T-helper 1 cell treated with Interleukin-12 subunit alpha and Interleukin-12 subunit beta and Interleukin-4 antibody, amounts not matched to agents 30 μg/mL and 1 μg/mL, for 36 hours (primary cell): ENCODE results near the gene TUBA8.
A peak's percentile ranks its signal among the peaks of the same experiment; 100 is the strongest.
"Not testable (repeated sequence)": the region's sequence is repeated elsewhere in the genome, so short reads cannot be mapped to it uniquely, and the experiment has no call there.

Experiments
- H3K27ac Mint-ChIP-seq: one replicate; pipeline ENCODE4 v1.8.0; 2021; ENCODE audit warnings: mild to moderate bottlenecking, mixed read lengths
- H3K27me3 Mint-ChIP-seq: one replicate; pipeline ENCODE4 v1.8.0; 2021; ENCODE audit warnings: low read depth, mixed read lengths
- H3K36me3 Mint-ChIP-seq: one replicate; pipeline ENCODE4 v1.8.0; 2021; ENCODE audit warnings: low read depth, mixed read lengths
- H3K4me1 Mint-ChIP-seq: one replicate; pipeline ENCODE4 v1.8.0; 2021; ENCODE audit warnings: low read depth, mixed read lengths
- H3K4me3 Mint-ChIP-seq: one replicate; pipeline ENCODE4 v1.8.0; 2021; ENCODE audit warnings: mild to moderate bottlenecking, moderate library complexity, mixed read lengths
- H3K9me3 Mint-ChIP-seq: one replicate; pipeline ENCODE4 v1.8.0; 2021; ENCODE audit warnings: mixed read lengths

Gene TUBA8

DNA sequence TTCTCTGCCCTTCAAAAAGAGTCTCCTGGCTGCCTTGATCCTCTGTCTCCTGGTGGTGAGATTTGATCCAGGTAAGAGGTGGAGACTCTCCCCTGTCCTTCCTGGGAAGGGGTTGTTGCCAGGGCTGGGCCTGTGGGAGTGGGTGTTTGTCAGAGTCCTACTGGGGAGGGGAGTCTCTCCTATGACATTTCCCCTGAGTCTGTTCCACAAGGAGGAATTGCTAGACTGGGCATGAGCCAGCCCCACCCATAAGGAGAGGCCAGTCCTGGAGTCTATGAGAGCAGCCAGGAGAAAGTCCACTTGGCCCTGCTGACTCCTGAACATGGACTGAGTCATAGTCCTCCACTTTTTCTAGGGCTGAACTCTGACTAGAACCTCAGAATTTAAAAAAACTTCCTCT is 25.4 kb upstream of the TUBA8 start:
- H3K27ac Mint-ChIP-seq: no peak overlapping the region
- no peaks in the 10 kb centered on the region for H3K27me3 Mint-ChIP-seq
- no peaks in the 10 kb centered on the region for H3K9me3 Mint-ChIP-seq
- peaks cover 26% of the 10 kb centered on the region for H3K4me1 Mint-ChIP-seq
- peaks cover 61% of the 10 kb centered on the region for H3K36me3 Mint-ChIP-seq
- no peak overlapping the region for H3K4me3 Mint-ChIP-seq

- Mint-ChIP-seq H3K9me3 (no peaks in the 10 kb centered on the region), H3K36me3 (peaks cover 48% of the 10 kb centered on the region), H3K27ac (no peak overlapping the region), H3K4me1 (peaks cover 23% of the 10 kb centered on the region), H3K27me3 (no peaks in the 10 kb centered on the region), H3K4me3 (no peak overlapping the region)
These were observed 23.2 kb upstream of the TUBA8 start for GRCh38 chr22:18087350-18087855.

- H3K4me3 Mint-ChIP-seq: no peak overlapping the region
- H3K27me3 Mint-ChIP-seq: no peaks in the 10 kb centered on the region
- H3K27ac Mint-ChIP-seq: no peak overlapping the region
- H3K4me1 Mint-ChIP-seq: peaks cover 16% of the 10 kb centered on the region
- no peaks in the 10 kb centered on the region for H3K9me3 Mint-ChIP-seq
- peaks cover 37% of the 10 kb centered on the region for H3K36me3 Mint-ChIP-seq
These were observed 21.6 kb upstream of the TUBA8 start for GRCh38 chr22:18088825-18089568.

DNA sequence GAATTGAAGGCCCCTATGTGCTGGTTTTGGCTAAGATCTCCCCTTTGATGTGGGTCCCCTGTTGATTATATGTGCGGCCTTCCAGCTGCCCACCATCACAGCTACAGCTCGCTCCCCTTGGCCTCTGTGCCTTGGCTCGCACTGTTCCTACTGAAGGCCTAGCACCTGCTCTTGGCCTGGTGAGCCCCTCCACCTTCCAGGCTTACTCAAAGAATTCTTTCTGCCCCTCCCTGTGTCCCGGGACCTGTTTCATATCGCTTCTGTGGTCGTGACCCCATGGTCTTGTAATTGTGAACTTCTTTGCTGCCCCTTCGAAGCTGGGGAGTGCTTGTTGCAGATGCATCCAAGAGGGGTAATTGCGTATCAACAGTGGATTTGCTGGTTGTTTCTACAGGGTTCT is 20.3 kb upstream of the TUBA8 start:
- Mint-ChIP-seq H3K4me1 (peaks cover 16% of the 10 kb centered on the region), H3K27me3 (no peaks in the 10 kb centered on the region), H3K36me3 (peaks cover 37% of the 10 kb centered on the region), H3K4me3 (no peak overlapping the region), H3K27ac (no peak overlapping the region), H3K9me3 (no peaks in the 10 kb centered on the region)

DNA sequence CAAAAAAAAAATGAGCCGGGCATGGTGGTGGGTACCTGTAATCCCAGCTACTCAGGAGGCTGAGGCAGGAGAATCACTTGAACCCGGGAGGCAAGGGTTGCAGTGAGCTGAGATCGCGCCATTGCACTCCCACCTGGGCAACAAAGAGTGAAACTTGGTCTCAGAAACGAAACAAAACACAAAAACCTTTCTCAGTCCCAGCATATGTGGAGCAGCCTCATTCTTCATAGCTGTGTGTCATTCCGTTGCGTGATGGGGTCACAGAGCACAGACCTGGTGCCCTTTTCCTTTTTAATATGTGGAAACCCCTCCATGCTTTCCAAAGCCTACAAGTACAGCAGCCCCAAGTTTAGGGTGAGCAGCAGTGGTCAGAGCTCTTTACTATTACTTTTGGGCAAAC is 19.1 kb upstream of the TUBA8 start:
- Mint-ChIP-seq H3K4me1 (peaks cover 16% of the 10 kb centered on the region), H3K36me3 (peaks cover 38% of the 10 kb centered on the region), H3K27ac (no peak overlapping the region), H3K9me3 (no peaks in the 10 kb centered on the region), H3K4me3 (peak overlapping the region; percentile 10), H3K27me3 (no peaks in the 10 kb centered on the region)

DNA sequence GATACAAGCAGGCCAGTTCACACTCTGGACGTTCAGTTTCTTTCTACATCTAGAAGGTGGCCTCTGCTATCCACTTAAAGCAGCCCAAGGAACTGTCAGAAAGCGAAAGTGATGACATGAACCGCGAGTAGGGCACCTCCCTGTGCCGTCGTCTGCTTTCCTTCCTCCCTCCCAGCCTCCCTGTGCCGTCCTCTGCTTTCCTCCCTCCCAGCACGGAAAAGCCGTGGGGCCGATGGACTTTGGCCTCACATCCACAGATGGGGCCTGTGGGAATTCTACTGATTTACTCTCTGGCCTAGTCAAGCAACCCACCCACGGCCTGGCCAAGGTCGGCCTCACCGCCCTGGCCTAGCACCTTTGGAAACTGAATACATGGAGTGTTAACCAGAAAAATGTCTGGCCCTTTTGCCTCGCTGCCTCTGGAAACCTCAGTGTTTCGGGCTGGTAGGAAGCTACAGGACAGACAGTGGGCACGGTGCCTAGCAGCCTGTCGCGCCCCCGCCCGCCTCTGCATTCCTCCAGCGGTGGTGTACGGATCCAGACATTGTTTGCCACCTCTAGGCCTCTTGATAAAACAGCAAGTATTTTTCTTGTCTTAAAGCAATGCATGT is 18.6 kb upstream of the TUBA8 start:
- no peaks in the 10 kb centered on the region for H3K27me3 Mint-ChIP-seq
- peaks cover 16% of the 10 kb centered on the region for H3K4me1 Mint-ChIP-seq
- peak overlapping the region; percentile 80 for H3K27ac Mint-ChIP-seq
- H3K4me3 Mint-ChIP-seq: peak overlapping the region; percentile 10
- H3K36me3 Mint-ChIP-seq: peaks cover 42% of the 10 kb centered on the region
- no peaks in the 10 kb centered on the region for H3K9me3 Mint-ChIP-seq

DNA sequence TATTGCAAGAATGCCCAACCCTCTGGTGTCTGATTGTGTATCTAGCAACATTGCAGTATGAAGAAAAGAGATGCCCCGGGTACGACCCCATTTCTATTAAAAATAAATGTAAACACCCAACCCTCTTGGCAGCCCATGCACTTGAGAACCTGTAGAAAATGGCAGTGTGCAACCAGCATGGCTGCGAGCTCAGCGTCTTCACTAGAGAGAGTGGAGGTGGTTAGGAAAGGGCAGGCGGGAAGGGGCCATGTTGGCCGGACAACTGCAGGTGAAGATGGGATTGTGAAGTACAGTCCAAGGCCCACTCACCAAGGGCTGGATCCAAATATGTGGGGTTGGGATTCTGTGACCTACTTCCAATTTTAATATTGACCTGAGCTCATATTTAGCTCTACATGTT is 16.9 kb upstream of the TUBA8 start:
- Mint-ChIP-seq H3K27me3 (no peaks in the 10 kb centered on the region), H3K4me1 (peaks cover 16% of the 10 kb centered on the region), H3K36me3 (peaks cover 28% of the 10 kb centered on the region), H3K4me3 (no peak overlapping the region), H3K9me3 (no peaks in the 10 kb centered on the region), H3K27ac (no peak overlapping the region)

DNA sequence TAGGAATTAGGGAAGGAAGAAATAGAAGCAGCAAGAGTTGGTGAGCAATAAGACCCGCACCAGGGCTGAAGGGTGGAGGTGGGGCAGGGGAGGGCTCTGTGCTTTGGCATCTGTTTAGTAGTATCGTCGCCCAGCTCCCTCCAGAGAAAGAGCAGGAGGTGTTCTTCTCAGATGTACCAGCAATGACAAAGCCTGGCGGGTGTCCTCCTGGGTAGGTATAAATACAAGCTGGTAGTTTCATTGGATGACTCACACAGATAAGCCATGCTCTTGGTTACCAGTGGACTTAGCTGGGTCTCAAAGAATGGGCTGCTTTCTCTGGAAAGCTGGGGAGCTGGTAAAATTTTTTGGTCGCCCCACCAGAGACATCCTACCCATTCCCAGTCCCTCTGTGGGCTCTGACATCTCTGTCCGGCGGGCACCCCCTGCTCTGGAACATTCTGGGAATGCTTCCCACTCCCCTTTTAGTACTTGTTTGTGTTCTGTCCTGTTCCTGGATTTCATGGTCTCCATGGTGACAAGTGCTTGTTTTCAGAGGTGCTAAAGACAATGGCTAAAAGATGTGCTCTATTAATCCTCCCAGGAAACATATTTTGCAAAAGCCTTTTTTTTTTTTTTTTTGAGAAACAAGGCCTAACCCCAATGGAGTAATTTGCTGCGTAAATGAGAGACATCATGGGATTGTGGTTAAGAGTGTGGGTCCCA is 15.4 kb upstream of the TUBA8 start:
- H3K27ac Mint-ChIP-seq: no peak overlapping the region
- H3K9me3 Mint-ChIP-seq: no peaks in the 10 kb centered on the region
- no peak overlapping the region for H3K4me3 Mint-ChIP-seq
- peaks cover 25% of the 10 kb centered on the region for H3K36me3 Mint-ChIP-seq
- peaks cover 13% of the 10 kb centered on the region for H3K4me1 Mint-ChIP-seq
- H3K27me3 Mint-ChIP-seq: no peaks in the 10 kb centered on the region

- no peak overlapping the region for H3K4me3 Mint-ChIP-seq
- H3K27me3 Mint-ChIP-seq: no peaks in the 10 kb centered on the region
- no peaks in the 10 kb centered on the region for H3K9me3 Mint-ChIP-seq
- no peak overlapping the region for H3K27ac Mint-ChIP-seq
- peaks cover 9% of the 10 kb centered on the region for H3K4me1 Mint-ChIP-seq
- H3K36me3 Mint-ChIP-seq: peaks cover 28% of the 10 kb centered on the region
These were observed 13.8 kb upstream of the TUBA8 start for GRCh38 chr22:18096823-18097222.

DNA sequence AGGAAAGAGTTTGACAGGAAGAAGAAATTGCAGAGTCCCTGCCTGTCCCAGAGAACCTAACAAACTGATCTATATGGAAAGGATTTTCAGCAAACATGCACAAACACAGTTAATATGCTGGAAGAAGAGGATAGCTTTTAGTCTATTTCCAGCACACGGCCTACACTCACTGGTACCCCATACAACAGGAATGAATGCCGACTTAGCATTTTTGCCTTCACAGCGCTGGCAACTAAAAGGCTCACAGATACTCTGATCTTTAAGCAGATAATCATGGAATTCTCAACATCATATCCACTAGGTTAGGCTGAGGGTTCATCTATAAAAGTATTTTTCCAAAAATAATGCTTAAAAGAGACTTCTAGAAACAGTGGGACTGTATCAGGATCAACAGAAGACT is 9.8 kb upstream of the TUBA8 start:
- H3K4me3 Mint-ChIP-seq: no peak overlapping the region
- H3K4me1 Mint-ChIP-seq: peaks cover 5% of the 10 kb centered on the region
- no peak overlapping the region for H3K27ac Mint-ChIP-seq
- H3K9me3 Mint-ChIP-seq: peaks cover 16% of the 10 kb centered on the region
- peaks cover 29% of the 10 kb centered on the region for H3K36me3 Mint-ChIP-seq
- no peaks in the 10 kb centered on the region for H3K27me3 Mint-ChIP-seq

DNA sequence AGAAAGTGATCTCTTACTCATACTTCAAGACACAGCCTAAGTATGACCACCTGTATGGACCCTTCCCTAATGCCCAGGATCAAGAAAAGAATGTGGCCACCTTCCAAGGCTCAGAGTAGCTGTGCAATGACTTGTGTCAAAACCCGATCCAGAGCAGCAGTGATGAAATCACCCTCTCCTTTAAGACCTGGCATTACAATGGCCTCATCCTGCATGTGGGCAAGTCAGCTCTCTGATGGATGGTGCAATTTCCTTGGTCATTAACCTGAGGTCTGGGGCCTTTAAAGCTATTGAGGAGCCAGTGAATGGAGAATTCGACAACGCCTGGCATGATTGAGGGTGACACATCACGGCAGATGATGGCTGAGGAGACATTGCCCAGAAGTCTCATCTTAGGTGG is 9.1 kb upstream of the TUBA8 start:
- H3K27ac Mint-ChIP-seq: no peak overlapping the region
- H3K36me3 Mint-ChIP-seq: peaks cover 28% of the 10 kb centered on the region

DNA sequence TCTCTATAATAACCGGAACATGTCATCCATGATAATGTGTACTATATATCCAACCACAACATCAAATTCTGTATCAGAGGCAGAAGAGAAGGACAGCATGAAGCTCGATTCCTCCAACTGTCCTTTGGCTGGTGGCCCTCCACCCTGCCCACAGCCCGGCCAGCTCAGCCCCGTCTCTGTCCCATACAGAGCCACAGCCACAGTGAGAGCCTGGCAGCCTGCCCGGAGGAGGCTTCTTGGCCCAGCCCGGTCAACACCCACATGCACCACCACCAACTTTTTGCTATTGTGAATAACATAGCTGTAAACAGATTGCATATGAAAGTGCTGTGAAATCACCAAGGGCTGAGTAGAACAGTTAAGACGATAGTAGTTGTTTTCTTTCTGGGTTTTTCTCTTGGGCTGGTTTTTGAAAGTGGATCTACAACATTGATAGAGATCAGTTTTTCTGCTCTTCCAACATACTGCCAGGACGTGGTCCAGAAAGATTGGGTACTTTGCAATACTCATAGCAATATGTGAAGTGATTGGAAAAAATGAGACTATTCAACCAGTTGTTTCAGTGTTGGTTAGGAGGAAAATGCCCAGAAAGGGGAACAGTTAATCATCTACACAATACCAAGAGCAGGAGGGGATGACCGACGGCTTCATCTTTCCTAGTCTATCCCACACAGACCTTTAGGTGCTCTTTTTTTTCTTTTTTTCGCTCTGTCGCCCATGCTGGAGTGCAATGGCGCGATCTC is 6.9 kb upstream of the TUBA8 start:
- H3K4me1 Mint-ChIP-seq: peaks cover 2% of the 10 kb centered on the region
- H3K9me3 Mint-ChIP-seq: peaks cover 31% of the 10 kb centered on the region
- peaks cover 26% of the 10 kb centered on the region for H3K36me3 Mint-ChIP-seq
- H3K4me3 Mint-ChIP-seq: no peak overlapping the region
- H3K27me3 Mint-ChIP-seq: no peaks in the 10 kb centered on the region
- no peak overlapping the region for H3K27ac Mint-ChIP-seq

More for the DNA sequence above, 9.1 kb upstream of the TUBA8 start:
- Mint-ChIP-seq H3K4me1 (peaks cover 2% of the 10 kb centered on the region), H3K9me3 (peaks cover 22% of the 10 kb centered on the region), H3K4me3 (no peak overlapping the region), H3K27me3 (no peaks in the 10 kb centered on the region)

GRCh38 chr22:18104566-18104965 is 6.0 kb upstream of the TUBA8 start:
- Mint-ChIP-seq H3K4me1 (peaks cover 4% of the 10 kb centered on the region), H3K27ac (no peak overlapping the region)

GRCh38 chr22:18105981-18106380 is 4.6 kb upstream of the TUBA8 start:
- H3K4me3 Mint-ChIP-seq, H3K27ac Mint-ChIP-seq, H3K4me1 Mint-ChIP-seq: not testable (repeated sequence)
- peaks cover 31% of the 10 kb centered on the region for H3K9me3 Mint-ChIP-seq
- peaks cover 18% of the 10 kb centered on the region for H3K27me3 Mint-ChIP-seq
- H3K36me3 Mint-ChIP-seq: peaks cover 25% of the 10 kb centered on the region

More at GRCh38 chr22:18104566-18104965, 6.0 kb upstream of the TUBA8 start:
- H3K9me3 Mint-ChIP-seq: peaks cover 31% of the 10 kb centered on the region
- peaks cover 27% of the 10 kb centered on the region for H3K36me3 Mint-ChIP-seq
- H3K4me3 Mint-ChIP-seq: no peak overlapping the region
- peaks cover 7% of the 10 kb centered on the region for H3K27me3 Mint-ChIP-seq
